ENCODE measurements around the gene CGB2. TPM values are rescaled to one million over a fixed set of nuclear protein-coding genes. Genes with fewer than 3 reads are reported as not detected.
"Not testable (repeated sequence)": the region's sequence is repeated elsewhere in the genome, so short reads cannot be mapped to it uniquely, and the experiment has no call there.

The CGB2 gene
- total RNA-seq, 1 donor: not detected

DNA sequence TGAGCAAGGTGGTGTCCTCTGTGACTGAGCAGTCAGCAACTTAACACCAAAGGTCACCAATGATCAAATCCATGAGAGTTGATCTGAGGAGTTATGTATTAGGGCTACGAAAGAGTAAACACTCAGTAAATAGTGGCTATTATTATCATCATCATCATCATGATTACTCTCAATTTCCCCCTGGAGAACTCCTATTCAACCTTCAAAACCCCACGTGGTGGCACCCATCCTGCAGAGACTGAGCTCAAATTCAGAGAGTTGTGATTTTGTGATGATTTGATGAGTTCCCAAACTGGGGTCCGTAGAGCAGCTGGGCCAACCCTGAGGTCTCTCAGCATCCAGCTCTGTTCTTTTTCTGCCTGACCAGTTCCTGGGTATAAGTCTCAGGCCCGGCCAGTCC lies 18.1 kb downstream of the CGB2 start:
- not testable (repeated sequence) for DNase-seq (ENCODE audit: low read depth); H3K4me3 ChIP-seq (ENCODE audit: low read depth, low read length)

DNA sequence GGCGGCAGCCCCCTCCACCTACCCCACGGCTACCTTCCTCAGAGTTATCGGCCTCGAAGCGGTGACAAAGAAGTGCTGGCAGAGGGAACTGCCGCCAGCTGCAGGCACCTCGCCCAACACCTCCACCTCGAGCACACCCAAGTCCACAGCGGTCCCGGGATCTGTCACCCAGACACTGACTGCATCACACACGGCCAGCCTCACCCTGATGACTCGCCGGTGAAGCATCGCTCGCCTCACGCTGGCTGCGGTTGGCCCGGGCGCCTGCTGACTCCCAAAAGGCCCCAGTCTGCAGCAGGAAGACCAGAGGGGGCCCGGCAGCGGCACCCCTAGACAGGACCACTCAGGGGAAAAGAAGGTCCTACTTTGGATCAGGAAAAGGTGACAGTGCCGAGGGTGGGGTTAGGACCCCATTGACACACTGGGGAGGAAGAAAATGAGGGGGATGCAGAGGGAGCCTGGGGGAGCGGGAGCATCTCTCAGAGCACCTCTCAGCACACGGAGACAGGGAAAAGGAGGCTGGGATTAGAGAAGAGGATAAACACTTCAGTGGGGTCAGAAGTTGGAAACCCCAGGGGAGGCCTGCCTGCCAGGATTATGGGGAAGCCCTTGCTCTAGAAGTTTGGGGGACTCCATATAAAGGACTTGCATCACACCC lies 18.8 kb downstream of the CGB2 start:
- DNase-seq (ENCODE audit: low read depth): peak; percentile 31
- not testable (repeated sequence) for H3K4me3 ChIP-seq (ENCODE audit: low read depth, low read length)

DNA sequence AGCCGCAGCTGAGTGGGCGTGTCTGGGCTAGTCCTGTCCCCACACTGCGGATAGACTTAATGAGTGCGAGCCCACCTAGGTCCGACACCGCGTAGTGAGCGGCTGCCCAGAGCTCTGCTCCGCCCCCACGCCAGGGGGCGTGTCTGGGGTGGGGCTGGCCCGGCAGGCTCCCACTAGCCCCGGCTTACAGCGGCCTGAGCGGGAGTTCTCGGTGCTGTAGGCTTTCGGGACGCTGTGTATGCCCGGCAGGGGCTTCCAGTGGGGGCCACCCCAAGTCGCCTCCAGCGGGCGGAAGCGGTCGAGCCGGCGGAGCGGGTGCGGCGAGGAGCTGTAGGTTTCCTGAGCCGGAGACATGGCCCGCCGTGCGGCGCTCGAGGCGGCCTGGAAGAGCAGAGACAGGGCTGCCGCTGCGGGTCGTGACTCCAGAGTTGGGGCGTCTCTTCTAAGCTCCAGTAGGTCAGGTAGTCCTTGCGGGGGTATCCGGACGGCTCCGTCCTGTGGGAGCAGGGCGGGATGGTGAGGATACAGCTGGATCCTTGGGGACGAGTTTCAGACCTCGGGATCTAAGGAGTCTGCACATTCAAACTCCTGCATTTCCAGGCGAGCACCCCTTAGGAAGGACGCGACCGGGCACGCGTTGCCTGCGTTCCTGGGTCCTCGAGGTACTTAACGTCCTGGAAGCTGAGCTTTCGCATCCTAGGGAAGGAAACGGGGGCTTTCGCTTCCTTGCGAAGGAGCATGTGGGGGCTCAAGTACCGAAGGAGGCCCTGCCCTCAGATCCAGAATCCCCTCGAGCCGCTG lies 24.6 kb downstream of the CGB2 start:
- peak; percentile 38 for DNase-seq (ENCODE audit: low read depth)
- TF ChIP-seq, protein P1, sequence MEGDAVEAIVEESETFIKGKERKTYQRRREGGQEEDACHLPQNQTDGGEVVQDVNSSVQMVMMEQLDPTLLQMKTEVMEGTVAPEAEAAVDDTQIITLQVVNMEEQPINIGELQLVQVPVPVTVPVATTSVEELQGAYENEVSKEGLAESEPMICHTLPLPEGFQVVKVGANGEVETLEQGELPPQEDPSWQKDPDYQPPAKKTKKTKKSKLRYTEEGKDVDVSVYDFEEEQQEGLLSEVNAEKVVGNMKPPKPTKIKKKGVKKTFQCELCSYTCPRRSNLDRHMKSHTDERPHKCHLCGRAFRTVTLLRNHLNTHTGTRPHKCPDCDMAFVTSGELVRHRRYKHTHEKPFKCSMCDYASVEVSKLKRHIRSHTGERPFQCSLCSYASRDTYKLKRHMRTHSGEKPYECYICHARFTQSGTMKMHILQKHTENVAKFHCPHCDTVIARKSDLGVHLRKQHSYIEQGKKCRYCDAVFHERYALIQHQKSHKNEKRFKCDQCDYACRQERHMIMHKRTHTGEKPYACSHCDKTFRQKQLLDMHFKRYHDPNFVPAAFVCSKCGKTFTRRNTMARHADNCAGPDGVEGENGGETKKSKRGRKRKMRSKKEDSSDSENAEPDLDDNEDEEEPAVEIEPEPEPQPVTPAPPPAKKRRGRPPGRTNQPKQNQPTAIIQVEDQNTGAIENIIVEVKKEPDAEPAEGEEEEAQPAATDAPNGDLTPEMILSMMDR (IDR thresholded peaks at IDR 0.05; ENCODE audit: insufficient read depth, low read depth, low read length): peak; percentile 56
- H3K4me3 ChIP-seq (ENCODE audit: low read depth, low read length): peak overlapping the region; percentile 61

DNA sequence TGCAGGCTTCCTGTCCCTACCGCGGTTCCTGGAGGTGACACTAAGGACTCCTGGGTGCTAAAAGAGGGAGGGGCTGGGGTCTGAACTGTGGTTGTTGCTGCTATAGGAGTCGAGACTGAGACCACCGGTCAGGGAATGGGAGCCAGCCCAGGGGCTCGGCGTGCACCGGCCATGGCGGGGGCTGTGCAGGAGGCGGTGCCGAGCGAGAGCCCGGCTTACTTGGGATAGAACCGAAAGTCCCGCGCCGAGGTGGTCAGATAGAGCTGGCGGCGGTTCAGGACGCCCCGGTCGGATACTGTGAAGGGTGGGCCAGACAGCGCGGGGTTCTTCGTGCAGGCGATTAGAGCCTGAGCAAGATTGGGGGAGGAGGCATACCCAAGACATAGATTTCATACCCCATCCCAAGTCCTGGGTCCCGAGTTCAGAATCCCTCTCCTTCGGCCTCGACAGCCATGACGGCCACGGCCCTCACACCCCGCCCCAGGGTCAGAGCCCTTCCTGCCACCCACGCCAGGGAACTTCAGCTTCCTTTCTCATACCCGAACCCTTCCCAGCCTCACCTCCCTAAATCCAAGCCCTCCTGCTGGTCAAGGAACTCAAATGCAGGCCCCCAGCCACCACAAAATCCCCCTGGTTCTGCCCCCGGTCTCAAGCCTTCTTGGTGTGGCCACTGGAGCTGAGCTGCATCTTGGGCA lies 25.4 kb downstream of the CGB2 start:
- H3K4me3 ChIP-seq (ENCODE audit: low read depth, low read length): peak overlapping the region; percentile 61
- not testable (repeated sequence) for DNase-seq (ENCODE audit: low read depth)

DNA sequence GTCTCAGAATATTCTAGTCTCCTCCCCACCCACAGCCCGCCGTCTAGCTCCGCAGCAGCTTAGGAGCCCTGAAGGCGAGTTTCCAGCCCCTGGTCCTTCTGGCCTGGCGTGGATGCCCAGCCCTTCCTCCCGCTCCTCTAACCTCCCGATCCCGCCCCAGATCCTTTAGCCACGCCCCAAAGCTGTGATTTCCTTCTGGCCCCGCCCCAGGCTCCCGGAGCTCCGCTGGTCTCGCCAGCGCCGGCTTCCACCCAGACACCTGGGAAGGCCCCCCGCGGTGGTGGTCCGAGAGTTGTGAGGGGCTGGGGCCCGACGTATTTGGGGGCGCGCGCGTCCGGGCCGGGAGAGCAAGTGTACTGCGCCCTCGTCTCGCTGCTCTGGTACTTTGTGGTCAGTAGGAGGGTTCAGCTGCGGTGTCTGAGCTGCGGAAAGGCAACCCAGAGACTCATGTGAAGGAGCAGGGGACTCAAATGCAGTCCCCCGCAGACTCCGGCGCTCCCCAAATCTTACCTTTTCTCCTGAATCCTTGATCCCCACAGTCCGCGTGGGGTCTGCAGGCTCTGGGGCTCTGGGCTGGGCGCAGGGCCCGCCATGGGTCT lies 26.0 kb downstream of the CGB2 start, which contains the start of gene CGB7:
TSS of gene CGB7 (minus strand) at position 114 of the 599 bp plus-strand sequence. CDS start 2,374 bp downstream, outside the sequence.
- peak within 1 kb of the TSS; percentile 61 for H3K4me3 ChIP-seq (ENCODE audit: low read depth, low read length)
- TF ChIP-seq, protein P1 (IDR thresholded peaks at IDR 0.05; ENCODE audit: insufficient read depth, low read depth, low read length): no peak
- peak; percentile 48 for DNase-seq (ENCODE audit: low read depth)

DNA sequence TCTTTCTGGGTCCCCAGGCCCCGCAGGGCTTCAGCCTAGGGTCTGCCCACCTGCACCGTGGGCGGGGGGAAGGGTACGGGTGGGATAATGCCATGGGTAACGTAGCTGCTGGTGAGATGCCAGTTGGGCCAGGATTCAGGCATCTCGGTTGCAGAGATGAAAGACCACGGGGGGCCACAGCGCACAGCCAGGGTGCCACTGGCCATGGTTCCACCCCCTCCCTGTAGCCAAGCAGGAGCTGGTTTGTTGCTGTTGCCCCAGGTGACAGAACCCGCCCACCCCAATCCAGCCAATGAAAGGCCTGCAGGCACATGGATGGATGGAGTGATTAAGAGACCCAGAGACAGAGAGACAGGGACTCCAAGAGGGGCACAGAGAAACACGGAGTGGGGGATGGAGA lies 26.9 kb downstream of the CGB2 start:
- TF ChIP-seq, protein P1 (IDR thresholded peaks at IDR 0.05; ENCODE audit: insufficient read depth, low read depth, low read length): no peak
- H3K4me3 ChIP-seq (ENCODE audit: low read depth, low read length): no peak overlapping the region
- DNase-seq (ENCODE audit: low read depth): peak; percentile 17

DNA sequence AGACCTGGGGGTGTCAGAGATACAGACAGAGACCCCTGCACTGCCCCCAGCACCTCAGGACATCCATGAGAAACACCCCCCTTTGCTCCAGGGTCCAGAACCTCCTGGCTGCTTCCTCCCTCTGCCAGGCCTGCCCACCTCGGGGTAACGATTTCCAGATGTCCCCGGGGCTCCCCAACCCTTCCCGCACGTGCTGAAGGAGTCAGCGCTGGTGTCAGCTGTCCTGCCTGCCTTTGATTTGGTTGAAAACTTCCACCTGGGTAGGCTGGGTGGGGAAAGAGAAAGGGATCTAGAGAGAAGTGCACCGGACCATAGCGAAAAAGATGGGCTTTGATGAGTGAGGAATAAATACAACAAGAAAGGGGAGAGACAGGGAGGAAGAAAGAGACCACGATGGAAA lies 27.4 kb downstream of the CGB2 start:
- no peak for DNase-seq (ENCODE audit: low read depth)
- TF ChIP-seq, protein P1 (IDR thresholded peaks at IDR 0.05; ENCODE audit: insufficient read depth, low read depth, low read length): no peak
- no peak overlapping the region for H3K4me3 ChIP-seq (ENCODE audit: low read depth, low read length)

DNA sequence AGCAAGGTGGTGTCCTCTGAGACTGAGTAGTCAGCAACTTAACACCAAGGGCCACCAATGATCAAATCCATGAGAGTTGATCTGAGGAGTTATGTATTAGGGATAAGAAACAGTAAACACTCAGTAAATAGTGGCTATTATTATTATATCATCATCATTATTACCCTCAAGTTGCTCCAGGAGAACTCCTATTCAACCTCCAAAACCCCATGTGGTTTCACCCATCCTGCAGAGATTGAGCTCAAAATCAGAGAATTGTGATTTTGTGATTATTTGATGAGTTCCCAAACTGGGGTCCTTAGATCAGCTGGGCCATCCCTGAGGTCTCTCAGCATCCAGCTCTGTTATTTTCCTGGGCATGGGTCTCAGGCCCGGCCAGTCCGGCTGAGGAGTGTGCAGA lies 29.3 kb downstream of the CGB2 start:
- DNase-seq (ENCODE audit: low read depth): no peak
- no peak overlapping the region for H3K4me3 ChIP-seq (ENCODE audit: low read depth, low read length)
- TF ChIP-seq, protein P1 (IDR thresholded peaks at IDR 0.05; ENCODE audit: insufficient read depth, low read depth, low read length): no peak
